HCT116 (cell line): ENCODE results near the gene SYNE2. TPM values are rescaled to one million over a fixed set of nuclear protein-coding genes. Genes with fewer than 3 reads are reported as not detected.

ENCODE experiments used
- ATAC-seq: fragments of 200-7000 bp; cut with Tn5 transposase; 2 replicates; pipeline ENCODE4 v1.9.1; 2020; ENCODE audit warnings: mild to moderate bottlenecking, moderate library complexity
- BruUV-seq: library from RNA; stranded (reverse); fragments of 400-500 nt; replicated peaks from 2 replicates; lab custom pipeline; 2021; lab: Mats Ljungman, UMichigan
- CTCF ChIA-PET: fragments of 300-600 bp; sonication (Branson Sonifier 250); formaldehyde crosslinking; loops from one replicate; lab custom pipeline; 2021; ENCODE audit warnings: antibody characterized with exemption; lab: Charles Lee
- POLR2A ChIA-PET: fragments of 300-600, 350-600 bp; sonication (Branson Sonifier 250); formaldehyde crosslinking; loops from one replicate; lab custom pipeline; 2021; ENCODE audit warnings: antibody characterized with exemption; lab: Charles Lee
- RAD21 ChIA-PET, 2 experiments: fragments of 300-600 bp; sonication (Branson Sonifier 250); formaldehyde crosslinking; loops; one replicate each; lab custom pipeline; 2023; ENCODE audit warnings: low total read pairs in 2 of 2; ENCODE audit not compliant: uncharacterized antibody in 2 of 2, unreplicated experiment in 2 of 2, low non-redundant PET in 1 of 2; lab: Charles Lee
- DNase-seq: peaks from one replicate; pipeline ENCODE4 v3.0.0-alpha.2; 2010; ENCODE audit warnings: low read depth, low spot score
- H2AFZ ChIP-seq: fragments of 200-600 bp; shearing (Covaris generic), sonication (generic); 2 replicates; pipeline ENCODE4 v1.6.1; 2017; ENCODE audit warnings: low read depth, mixed run types, mixed read lengths, antibody characterized with exemption, low read length; ENCODE audit not compliant: poor library complexity, severe bottlenecking
- H3K27ac ChIP-seq: 2 replicates; pipeline ENCODE4 v1.5.1; 2012; ENCODE audit warnings: low read depth, low read length
- H3K27me3 ChIP-seq: fragments of 200-600 bp; sonication (generic); 2 replicates; pipeline ENCODE4 v1.6.1; 2016; ENCODE audit warnings: mixed run types, low read length, mixed read lengths; ENCODE audit not compliant: insufficient read depth
- H3K36me3 ChIP-seq, 2 experiments: fragments of 200-500 bp in 1 of 2; fragments of 200-600 bp in 1 of 2; sonication (Bioruptor generic) in 1 of 2; sonication (generic) in 1 of 2; 2 replicates each; pipeline versions ENCODE4 v1.5.1 to v1.6.1; 2014 to 2016; ENCODE audit warnings: low read length in 2 of 2, inconsistent platforms in 1 of 2, mixed read lengths in 1 of 2, mixed run types in 1 of 2; ENCODE audit not compliant: insufficient read depth in 2 of 2, control insufficient read depth in 1 of 2
- H3K4me1 ChIP-seq, 2 experiments: fragments of 200-600 bp in 1 of 2; sonication (generic) in 1 of 2; 2 replicates each; pipeline versions ENCODE4 v1.5.1 to v1.6.1; 2012 to 2017; ENCODE audit warnings: low read length in 2 of 2, inconsistent platforms in 1 of 2, mild to moderate bottlenecking in 1 of 2, mixed read lengths in 1 of 2, mixed run types in 1 of 2, moderate library complexity in 1 of 2; ENCODE audit not compliant: insufficient read depth in 2 of 2, control insufficient read depth in 1 of 2
- H3K4me2 ChIP-seq: fragments of 200-600 bp; sonication (generic); 2 replicates; pipeline ENCODE4 v1.6.1; 2017; ENCODE audit warnings: mixed run types, low read length, mixed read lengths
- H3K4me3 ChIP-seq, 2 experiments: fragments of 200-600 bp in 1 of 2; sonication (generic) in 1 of 2; replicated peaks in 1 of 2; 2 replicates each; pipeline ENCODE4 v1.5.1; 2011 to 2016; ENCODE audit warnings: low read length in 2 of 2, control low read depth in 1 of 2, low read depth in 1 of 2, mild to moderate bottlenecking in 1 of 2, mixed read lengths in 1 of 2, mixed run types in 1 of 2
- H3K79me2 ChIP-seq: fragments of 200-600 bp; sonication (generic); 2 replicates; pipeline ENCODE4 v1.6.1; 2017; ENCODE audit warnings: mild to moderate bottlenecking, mixed run types, low read length, moderate library complexity, mixed read lengths; ENCODE audit not compliant: insufficient read depth
- H3K9ac ChIP-seq: fragments of 200-600 bp; sonication (generic); 2 replicates; pipeline ENCODE4 v1.6.1; 2016; ENCODE audit warnings: low read length, mixed read lengths
- H3K9me2 ChIP-seq: fragments of 200-600 bp; sonication (generic), shearing (Covaris generic); 2 replicates; pipeline ENCODE4 v1.6.1; 2017; ENCODE audit warnings: mixed run types, mild to moderate bottlenecking, moderate library complexity; ENCODE audit not compliant: insufficient read depth
- H3K9me3 ChIP-seq, 2 experiments: fragments of 200-500 bp in 1 of 2; fragments of 200-600 bp in 1 of 2; sonication (Bioruptor generic) in 1 of 2; sonication (generic) in 1 of 2; 2 replicates each; pipeline ENCODE4 v1.6.1; 2014 to 2017; ENCODE audit warnings: low read length in 2 of 2, mixed read lengths in 2 of 2, inconsistent platforms in 1 of 2, low read depth in 1 of 2, mild to moderate bottlenecking in 1 of 2, mixed run types in 1 of 2, moderate library complexity in 1 of 2; ENCODE audit not compliant: control insufficient read depth in 1 of 2, insufficient read depth in 1 of 2
- H4K20me1 ChIP-seq: fragments of 200-600 bp; sonication (generic), shearing (Covaris generic); 2 replicates; pipeline ENCODE4 v1.6.1; 2017; ENCODE audit warnings: mixed run types, mild to moderate bottlenecking, moderate library complexity; ENCODE audit not compliant: insufficient read depth
- CBX3 ChIP-seq: IDR thresholded peaks from 2 replicates; pipeline ENCODE4 v1.6.1; 2012; ENCODE audit warnings: low read depth
- CEBPB ChIP-seq: IDR thresholded peaks from 2 replicates; pipeline ENCODE4 v1.6.1; 2012; ENCODE audit warnings: low read depth
- EGR1 ChIP-seq: IDR thresholded peaks from 2 replicates; pipeline ENCODE4 v1.6.1; 2012; ENCODE audit warnings: low read depth
- ELF1 ChIP-seq: IDR thresholded peaks from 2 replicates; pipeline ENCODE4 v1.6.1; 2012; ENCODE audit warnings: low read depth, borderline replicate concordance
- EZH2phosphoT487 ChIP-seq: fragments of 200-600 bp; IDR thresholded peaks from 2 replicates; pipeline ENCODE4 v1.6.1; 2018; ENCODE audit warnings: antibody characterized with exemption, borderline replicate concordance
- POLR2A ChIP-seq: IDR thresholded peaks from 2 replicates; pipeline ENCODE4 v1.7.0; 2011; ENCODE audit warnings: borderline replicate concordance; ENCODE audit not compliant: insufficient read depth, insufficient read length; ENCODE audit errors: extremely low read depth
- POLR2AphosphoS5 ChIP-seq: IDR thresholded peaks from 2 replicates; pipeline ENCODE4 v1.6.1; 2011; ENCODE audit warnings: mild to moderate bottlenecking, low read depth, low read length, moderate library complexity
- RAD21 ChIP-seq: IDR thresholded peaks from 2 replicates; pipeline ENCODE4 v1.6.1; 2012; ENCODE audit warnings: low read depth, mild to moderate bottlenecking
- SIN3A ChIP-seq: IDR thresholded peaks from 2 replicates; pipeline ENCODE4 v1.6.1; 2012; ENCODE audit warnings: low read depth
- SP1 ChIP-seq: IDR thresholded peaks from 2 replicates; pipeline ENCODE4 v1.6.1; 2012; ENCODE audit warnings: low read depth
- SRF ChIP-seq: IDR thresholded peaks from 2 replicates; pipeline ENCODE4 v1.6.1; 2012; ENCODE audit warnings: low read depth
- TCF7L2 ChIP-seq: IDR thresholded peaks from 2 replicates; pipeline ENCODE4 v1.7.0; 2011; ENCODE audit warnings: borderline replicate concordance, inconsistent platforms; ENCODE audit not compliant: insufficient read depth, insufficient read length; ENCODE audit errors: extremely low read depth
- YY1 ChIP-seq: IDR thresholded peaks from 2 replicates; pipeline ENCODE4 v1.6.1; 2011; ENCODE audit warnings: low read length, low read depth, moderate library complexity, mild to moderate bottlenecking; ENCODE audit not compliant: insufficient replicate concordance; ENCODE audit errors: extremely low read depth
- ZBTB33 ChIP-seq: IDR thresholded peaks from 2 replicates; pipeline ENCODE4 v1.6.1; 2011; ENCODE audit warnings: mild to moderate bottlenecking, low read length, moderate library complexity; ENCODE audit not compliant: insufficient replicate concordance; ENCODE audit errors: extremely low read depth
- ZNF274 ChIP-seq: fragments of 200-500 bp; sonication (Bioruptor generic); IDR thresholded peaks from 2 replicates; pipeline ENCODE4 v1.6.1; 2014; ENCODE audit warnings: mild to moderate bottlenecking, low read depth, low read length, inconsistent platforms
- intact Hi-C: fragments of 100-400 bp; cut with micrococcal nuclease; formaldehyde crosslinking; loops from 2 replicates; pipeline ENCODE4 v1.10.0; 2022
- total RNA-seq: library from RNA; stranded (reverse); gene quantifications from one replicate; pipeline ENCODE4 v1.2.1, GENCODE V29; 2021; ENCODE audit not compliant: unreplicated experiment

SYNE2 gene
- total RNA-seq, 1 experiment from 2014 or later = 28.8 TPM

- Histone ChIP-seq H3K9me3 (no peaks in the 10 kb centered on the region), H3K79me2 (no peaks in the 10 kb centered on the region), H3K9me2 (no peaks in the 10 kb centered on the region), H3K9ac (no peak overlapping the region), H3K36me3 (no peaks in the 10 kb centered on the region; a peak in 1 of 4 replicates), H3K27me3 (no peaks in the 10 kb centered on the region), H3K4me2 (no peak overlapping the region), H3K4me3 (no peak overlapping the region), H2AFZ (no peak overlapping the region), H3K4me1 (no peaks in the 10 kb centered on the region)
- no TSS peak for BruUV-seq
- DNase-seq = no peak
- ATAC-seq = no peak
- RAD21 ChIA-PET = no interaction called here
- intact Hi-C loops = no loop called here
- CTCF ChIA-PET = no interaction called here
- POLR2A ChIA-PET = no interaction called here
- TF ChIP-seq YY1 (no peak), POLR2A (no peak), POLR2AphosphoS5 (no peak), EZH2phosphoT487 (no peak), SIN3A (no peak), TCF7L2 (no peak), EGR1 (no peak), RAD21 (no peak), CEBPB (no peak), ZBTB33 (no peak), ELF1 (no peak), SRF (no peak), CBX3 (no peak), ZNF274 (no peak), SP1 (no peak)
- TF ChIP-seq, all 23 proteins: peak for 0
- H3K27ac ChIP-seq = no peak overlapping the region
- no peaks in the 10 kb centered on the region for H4K20me1 ChIP-seq
Measured at GRCh38 chr14:64092940-64093339, 240.1 kb downstream of the SYNE2 start.
